Measurements from ENCODE around the gene PNPLA5. TPM values are rescaled to one million over a fixed set of nuclear protein-coding genes. Genes with fewer than 3 reads are reported as not detected.

The PNPLA5 gene
- total RNA-seq, 4 donors from 2014 or later, result not detected

DNA sequence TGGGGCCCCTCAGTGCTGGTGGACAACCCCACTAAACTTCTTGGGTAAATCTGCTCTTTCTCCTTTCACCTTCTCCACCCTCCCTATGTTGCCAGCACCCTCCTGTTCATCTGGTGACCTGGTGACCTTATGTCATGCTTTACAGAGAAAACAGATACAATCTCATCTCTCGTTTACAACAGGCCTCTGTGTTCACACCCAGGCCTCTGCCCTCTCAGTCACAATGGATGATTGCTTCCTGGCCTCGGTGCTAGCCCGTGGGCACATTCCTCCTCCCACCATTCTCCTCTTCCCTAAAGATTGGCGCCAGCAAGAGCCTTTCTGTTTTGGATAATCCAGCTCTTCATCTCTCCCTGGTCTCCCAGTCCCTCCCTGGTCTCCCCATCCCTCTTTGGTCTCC is 19.5 kb upstream of the PNPLA5 start:
- TF ChIP-seq CTCF (IDR thresholded peaks at IDR 0.05; ENCODE audit: low read depth), result no peak

- TF ChIP-seq CTCF (IDR thresholded peaks at IDR 0.05; ENCODE audit: low read depth), result no peak
Observed at GRCh38 chr22:43910178-43910695, 18.4 kb upstream of the PNPLA5 start.

GRCh38 chr22:43909708-43910107 is 17.9 kb upstream of the PNPLA5 start:
- TF ChIP-seq CTCF (IDR thresholded peaks at IDR 0.05; ENCODE audit: low read depth), result no peak

- no peak for TF ChIP-seq CTCF (IDR thresholded peaks at IDR 0.05; ENCODE audit: low read depth)
Observed at GRCh38 chr22:43905681-43906080, 13.9 kb upstream of the PNPLA5 start.

DNA sequence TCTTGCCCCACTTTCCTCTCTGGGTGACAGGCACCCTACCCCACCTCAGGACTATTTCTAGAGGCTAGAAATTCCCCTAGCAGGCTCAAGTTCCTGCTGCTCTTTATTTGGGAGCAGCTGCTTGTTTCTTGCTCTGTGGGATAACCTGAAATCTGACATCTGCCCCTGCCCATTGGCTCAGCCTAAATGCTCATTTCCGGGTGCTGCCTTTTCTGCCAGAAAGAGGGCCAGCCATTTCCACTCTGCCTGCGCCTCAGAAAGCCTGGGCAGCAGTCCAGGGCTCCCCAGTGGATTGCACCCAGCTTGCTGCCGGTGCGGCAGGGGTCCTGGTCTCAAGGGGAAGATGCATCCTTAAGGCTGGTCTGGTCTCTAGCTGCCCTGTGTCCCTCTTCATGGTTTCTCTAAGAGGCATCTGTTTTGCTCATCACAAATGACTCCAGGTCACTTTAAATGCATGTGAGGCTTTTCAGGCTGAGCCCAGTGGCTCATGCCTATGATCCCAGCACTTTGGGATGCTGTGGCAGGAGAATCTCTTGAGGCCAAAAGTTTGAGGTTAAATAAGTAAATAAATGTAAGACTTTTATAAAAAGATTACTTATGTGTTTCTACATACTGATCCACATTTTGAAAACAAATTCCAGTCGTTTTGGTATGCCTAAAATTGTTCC is 10.3 kb upstream of the PNPLA5 start:
- TF ChIP-seq CTCF (IDR thresholded peaks at IDR 0.05; ENCODE audit: low read depth), result no peak

- TF ChIP-seq CTCF (IDR thresholded peaks at IDR 0.05; ENCODE audit: low read depth), result no peak
Observed at GRCh38 chr22:43900206-43900605, 8.4 kb upstream of the PNPLA5 start.

DNA sequence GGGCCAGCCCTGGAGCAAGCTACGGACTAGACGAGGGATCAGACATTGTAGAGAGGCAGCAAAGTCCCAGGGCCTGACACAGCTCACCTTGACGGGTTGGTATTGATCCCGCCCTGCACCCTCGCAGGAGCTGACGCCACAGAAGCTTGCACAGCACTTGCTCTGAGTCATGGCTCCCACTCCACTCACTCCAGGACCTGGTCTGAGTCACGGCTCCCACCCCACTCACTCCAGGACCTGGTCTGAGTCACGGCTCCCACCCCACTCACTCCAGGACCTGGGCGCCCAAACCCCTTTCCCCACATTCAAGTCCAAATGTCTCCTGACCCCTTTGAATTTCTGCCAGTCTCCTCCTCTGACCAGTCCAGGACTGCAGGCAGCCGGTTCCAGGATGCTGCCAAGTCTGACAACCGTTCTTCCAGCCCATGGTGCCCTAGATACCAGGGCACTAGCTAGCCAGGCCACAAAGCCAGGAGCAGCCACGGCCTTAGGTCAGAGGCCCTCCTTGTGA is 6.0 kb upstream of the PNPLA5 start:
- TF ChIP-seq CTCF (IDR thresholded peaks at IDR 0.05; ENCODE audit: low read depth), result no peak
